Measurements from ENCODE around the gene ARNT2. TPM values are rescaled to one million over a fixed set of nuclear protein-coding genes. Genes with fewer than 3 reads are reported as not detected.

The ARNT2 gene
- total and polyA plus RNA-seq, 4 donors: 0.63 to 16.2 (median 4.9) TPM

GRCh38 chr15:80401456-80401855 is 2.7 kb upstream of the ARNT2 start:
- Histone ChIP-seq H3K4me1 (ENCODE audit: control insufficient read depth in 1 of 2, insufficient read depth in 2 of 2, low read length in 2 of 2) (no peaks in the 10 kb centered on the region), H3K27me3 (ENCODE audit: control insufficient read depth in 1 of 2, insufficient read depth in 2 of 2, low read length in 1 of 2) (no peaks in the 10 kb centered on the region), H3K9me3 (ENCODE audit: control insufficient read depth, low read length) (no peaks in the 10 kb centered on the region), H3K4me3 (ENCODE audit: low read length in 2 of 2) (no peak overlapping the region), H3K36me3 (ENCODE audit: control insufficient read depth in 1 of 2, insufficient read depth in 2 of 2, low read length in 1 of 2) (no peaks in the 10 kb centered on the region), H3K27ac (ENCODE audit: low read depth in 1 of 2, low read length in 2 of 2) (no peak overlapping the region)
- intact Hi-C loops (cut with DNase I): no loop called here
- ATAC-seq (ENCODE audit: low FRiP score) (no peak), DNase-seq (no peak)
- 92 to 96% methylated on average over 5 of the region's 5 CpGs for whole genome bisulfite sequencing, 2 donors

- no peaks in the 10 kb centered on the region for H3K4me1 ChIP-seq (ENCODE audit: control insufficient read depth in 1 of 2, insufficient read depth in 2 of 2, low read length in 2 of 2)
- no peak for ATAC-seq (ENCODE audit: low FRiP score)
- no peak for DNase-seq
- no peaks in the 10 kb centered on the region for H3K36me3 ChIP-seq (ENCODE audit: control insufficient read depth in 1 of 2, insufficient read depth in 2 of 2, low read length in 1 of 2)
- no peak overlapping the region for H3K4me3 ChIP-seq (ENCODE audit: low read length in 2 of 2)
- no peaks in the 10 kb centered on the region for H3K27me3 ChIP-seq (ENCODE audit: control insufficient read depth in 1 of 2, insufficient read depth in 2 of 2, low read length in 1 of 2)
- H3K9me3 ChIP-seq (ENCODE audit: control insufficient read depth, low read length): no peaks in the 10 kb centered on the region
- WGBS, 2 donors: 56 to 63% methylated on average over 3 of the region's 3 CpGs
- intact Hi-C loops (cut with DNase I): no loop called here
- no peak overlapping the region for H3K27ac ChIP-seq (ENCODE audit: low read depth in 1 of 2, low read length in 2 of 2)
Measured at GRCh38 chr15:80402339-80402738, 1.8 kb upstream of the ARNT2 start.

GRCh38 chr15:80403712-80404056 is 498 bp upstream of the ARNT2 start:
- intact Hi-C loops (cut with DNase I): no loop called here
- H3K4me3 ChIP-seq (ENCODE audit: low read length in 2 of 2): peak overlapping the region; percentile 85 to 95
- DNase-seq (peak in 1 of 2 donors; percentile 81), ATAC-seq (ENCODE audit: low FRiP score) (peak; percentile 7)
- WGBS, 2 donors: 3% methylated on average over 28 to 30 of the region's 30 CpGs
- H3K9me3 ChIP-seq (ENCODE audit: control insufficient read depth, low read length): no peaks in the 10 kb centered on the region
- H3K36me3 ChIP-seq (ENCODE audit: control insufficient read depth in 1 of 2, insufficient read depth in 2 of 2, low read length in 1 of 2): no peaks in the 10 kb centered on the region
- no peaks in the 10 kb centered on the region for H3K27me3 ChIP-seq (ENCODE audit: control insufficient read depth in 1 of 2, insufficient read depth in 2 of 2, low read length in 1 of 2)
- H3K4me1 ChIP-seq (ENCODE audit: control insufficient read depth in 1 of 2, insufficient read depth in 2 of 2, low read length in 2 of 2): no peaks in the 10 kb centered on the region
- peak overlapping the region in 1 of 2 donors; percentile 47 for H3K27ac ChIP-seq (ENCODE audit: low read depth in 1 of 2, low read length in 2 of 2)

GRCh38 chr15:80404761-80405553 is 775 bp downstream of the ARNT2 start:
- Histone ChIP-seq H3K27ac (ENCODE audit: low read depth in 1 of 2, low read length in 2 of 2) (peak overlapping the region in 1 of 2 donors; percentile 47), H3K9me3 (ENCODE audit: control insufficient read depth, low read length) (no peaks in the 10 kb centered on the region), H3K27me3 (ENCODE audit: control insufficient read depth in 1 of 2, insufficient read depth in 2 of 2, low read length in 1 of 2) (no peaks in the 10 kb centered on the region), H3K4me3 (ENCODE audit: low read length in 2 of 2) (peak overlapping the region; percentile 85 to 95), H3K36me3 (ENCODE audit: control insufficient read depth in 1 of 2, insufficient read depth in 2 of 2, low read length in 1 of 2) (no peaks in the 10 kb centered on the region), H3K4me1 (ENCODE audit: control insufficient read depth in 1 of 2, insufficient read depth in 2 of 2, low read length in 2 of 2) (no peaks in the 10 kb centered on the region)
- DNase-seq (peak in 1 of 2 donors; percentile 88), ATAC-seq (ENCODE audit: low FRiP score) (peak; percentile 60)
- intact Hi-C loops (cut with DNase I): no loop called here
- WGBS, 2 donors: 7 to 10% methylated on average over 25 to 33 of the region's 33 CpGs

- intact Hi-C loops (cut with DNase I): no loop called here
- no peak overlapping the region for H3K4me3 ChIP-seq (ENCODE audit: low read length in 2 of 2)
- no peaks in the 10 kb centered on the region for H3K9me3 ChIP-seq (ENCODE audit: control insufficient read depth, low read length)
- H3K27me3 ChIP-seq (ENCODE audit: control insufficient read depth in 1 of 2, insufficient read depth in 2 of 2, low read length in 1 of 2): no peaks in the 10 kb centered on the region
- H3K36me3 ChIP-seq (ENCODE audit: control insufficient read depth in 1 of 2, insufficient read depth in 2 of 2, low read length in 1 of 2): no peaks in the 10 kb centered on the region
- no peak overlapping the region for H3K27ac ChIP-seq (ENCODE audit: low read depth in 1 of 2, low read length in 2 of 2)
- DNase-seq (no peak), ATAC-seq (ENCODE audit: low FRiP score) (no peak)
- WGBS, 2 donors: 70 to 85% methylated on average over 4 of the region's 4 CpGs
- H3K4me1 ChIP-seq (ENCODE audit: control insufficient read depth in 1 of 2, insufficient read depth in 2 of 2, low read length in 2 of 2): no peaks in the 10 kb centered on the region
Measured at GRCh38 chr15:80405554-80405850, 1.3 kb downstream of the ARNT2 start.

GRCh38 chr15:80405970-80406369 is 1.8 kb downstream of the ARNT2 start:
- 61 to 83% methylated on average over 2 of the region's 2 CpGs for WGBS, 2 donors
- no peaks in the 10 kb centered on the region for H3K27me3 ChIP-seq (ENCODE audit: control insufficient read depth in 1 of 2, insufficient read depth in 2 of 2, low read length in 1 of 2)
- no peak overlapping the region for H3K27ac ChIP-seq (ENCODE audit: low read depth in 1 of 2, low read length in 2 of 2)
- no peaks in the 10 kb centered on the region for H3K4me1 ChIP-seq (ENCODE audit: control insufficient read depth in 1 of 2, insufficient read depth in 2 of 2, low read length in 2 of 2)
- H3K4me3 ChIP-seq (ENCODE audit: low read length in 2 of 2): no peak overlapping the region
- intact Hi-C loops (cut with DNase I): no loop called here
- no peaks in the 10 kb centered on the region for H3K36me3 ChIP-seq (ENCODE audit: control insufficient read depth in 1 of 2, insufficient read depth in 2 of 2, low read length in 1 of 2)
- ATAC-seq (ENCODE audit: low FRiP score) (no peak), DNase-seq (no peak)
- no peaks in the 10 kb centered on the region for H3K9me3 ChIP-seq (ENCODE audit: control insufficient read depth, low read length)

GRCh38 chr15:80411788-80412288 is 7.7 kb downstream of the ARNT2 start:
- intact Hi-C loops (cut with DNase I): no loop called here
- ATAC-seq (ENCODE audit: low FRiP score): no peak
- WGBS, 2 donors: 87 to 94% methylated on average over 1 of the region's 1 CpG
- no peak for DNase-seq
- H3K4me1 ChIP-seq (ENCODE audit: control insufficient read depth in 1 of 2, insufficient read depth in 2 of 2, low read length in 2 of 2): no peaks in the 10 kb centered on the region
- no peaks in the 10 kb centered on the region for H3K9me3 ChIP-seq (ENCODE audit: control insufficient read depth, low read length)
- no peaks in the 10 kb centered on the region for H3K27me3 ChIP-seq (ENCODE audit: control insufficient read depth in 1 of 2, insufficient read depth in 2 of 2, low read length in 1 of 2)
- H3K27ac ChIP-seq (ENCODE audit: low read depth in 1 of 2, low read length in 2 of 2): no peak overlapping the region
- no peak overlapping the region for H3K4me3 ChIP-seq (ENCODE audit: low read length in 2 of 2)
- H3K36me3 ChIP-seq (ENCODE audit: control insufficient read depth in 1 of 2, insufficient read depth in 2 of 2, low read length in 1 of 2): no peaks in the 10 kb centered on the region

GRCh38 chr15:80414546-80415357 is 10.6 kb downstream of the ARNT2 start:
- Histone ChIP-seq H3K9me3 (ENCODE audit: control insufficient read depth, low read length) (no peaks in the 10 kb centered on the region), H3K4me1 (ENCODE audit: control insufficient read depth in 1 of 2, insufficient read depth in 2 of 2, low read length in 2 of 2) (no peaks in the 10 kb centered on the region), H3K4me3 (ENCODE audit: low read length in 2 of 2) (no peak overlapping the region), H3K36me3 (ENCODE audit: control insufficient read depth in 1 of 2, insufficient read depth in 2 of 2, low read length in 1 of 2) (no peaks in the 10 kb centered on the region), H3K27me3 (ENCODE audit: control insufficient read depth in 1 of 2, insufficient read depth in 2 of 2, low read length in 1 of 2) (no peaks in the 10 kb centered on the region), H3K27ac (ENCODE audit: low read depth in 1 of 2, low read length in 2 of 2) (no peak overlapping the region)
- DNase-seq (no peak), ATAC-seq (ENCODE audit: low FRiP score) (no peak)
- intact Hi-C loops (cut with DNase I): no loop called here
- 89% methylated on average over 7 of the region's 7 CpGs for WGBS, 2 donors

GRCh38 chr15:80415358-80415670 is 11.1 kb downstream of the ARNT2 start:
- no peaks in the 10 kb centered on the region for H3K27me3 ChIP-seq (ENCODE audit: control insufficient read depth in 1 of 2, insufficient read depth in 2 of 2, low read length in 1 of 2)
- no peak overlapping the region for H3K4me3 ChIP-seq (ENCODE audit: low read length in 2 of 2)
- no peaks in the 10 kb centered on the region for H3K36me3 ChIP-seq (ENCODE audit: control insufficient read depth in 1 of 2, insufficient read depth in 2 of 2, low read length in 1 of 2)
- no peak for ATAC-seq (ENCODE audit: low FRiP score)
- H3K27ac ChIP-seq (ENCODE audit: low read depth in 1 of 2, low read length in 2 of 2): no peak overlapping the region
- 95 to 96% methylated on average over 11 of the region's 11 CpGs for WGBS, 2 donors
- intact Hi-C loops (cut with DNase I): no loop called here
- DNase-seq: no peak
- no peaks in the 10 kb centered on the region for H3K4me1 ChIP-seq (ENCODE audit: control insufficient read depth in 1 of 2, insufficient read depth in 2 of 2, low read length in 2 of 2)
- H3K9me3 ChIP-seq (ENCODE audit: control insufficient read depth, low read length): no peaks in the 10 kb centered on the region
